ENCODE results near the gene LRRC32. TPM values are rescaled to one million over a fixed set of nuclear protein-coding genes. Genes with fewer than 3 reads are reported as not detected.

LRRC32 gene
- polyA plus RNA-seq, 2 of the 4 experiments (the other 2 are of a cell fraction) = 0.25 to 0.62 TPM

DNA sequence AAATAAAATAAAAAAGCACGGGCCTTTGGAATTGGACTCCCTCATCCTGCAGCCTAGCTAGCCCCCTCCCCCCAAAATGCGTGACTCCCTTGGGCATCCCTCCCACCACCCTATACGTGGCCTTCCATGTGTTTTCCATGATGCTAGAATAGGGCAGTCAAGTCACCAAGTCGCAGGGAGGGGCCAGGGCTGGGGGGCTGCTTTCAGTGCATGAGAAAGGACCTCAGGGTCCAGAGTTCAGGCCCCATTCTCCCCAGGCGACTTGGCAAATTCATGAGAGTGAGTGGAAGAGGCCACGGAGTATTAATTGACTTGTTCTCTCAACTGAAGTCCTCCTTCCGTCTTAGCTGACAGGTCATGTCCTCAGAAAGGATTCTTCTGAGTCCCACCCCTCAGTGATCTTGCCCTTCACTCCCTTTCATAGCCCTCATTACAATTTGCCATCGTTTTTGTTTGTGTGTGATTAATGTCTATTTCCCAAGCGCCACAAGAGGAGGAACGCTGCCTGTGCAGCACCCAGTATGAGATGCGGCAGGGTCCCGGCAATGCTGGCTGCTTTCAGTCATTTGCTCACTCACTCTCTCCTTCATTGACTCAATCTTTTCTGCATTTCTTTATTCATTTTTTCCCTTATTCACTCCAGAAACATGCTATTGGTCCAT is 17.4 kb downstream of the LRRC32 start (continued):
- TF ChIP-seq EHF (CRISPR knock-in tag; IDR thresholded peaks at IDR 0.05) = no peak

DNA sequence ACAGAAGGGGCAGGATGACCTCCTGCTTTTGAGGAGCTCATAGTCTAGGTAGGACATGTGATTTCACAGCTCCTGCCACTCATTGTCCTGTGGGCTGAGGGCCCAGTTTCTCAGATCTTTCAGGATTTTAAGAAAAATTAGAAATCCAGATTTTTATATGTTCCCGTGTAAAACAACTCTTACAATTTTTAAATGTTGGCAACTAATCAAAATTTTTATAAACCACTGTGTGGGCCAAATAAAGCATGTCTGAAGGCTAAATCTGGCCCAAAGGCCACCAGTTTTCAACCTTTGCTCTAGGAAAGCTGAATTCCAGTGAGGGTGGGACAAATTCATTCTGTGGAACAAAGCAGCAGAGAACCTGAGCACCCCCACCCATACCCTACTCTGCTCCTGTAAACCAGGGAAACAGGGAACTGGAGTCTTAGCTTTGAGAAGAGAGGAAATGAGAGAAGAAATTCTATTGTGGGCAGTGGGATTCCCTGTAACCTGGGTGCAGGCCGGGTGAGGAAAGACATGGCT is 20.6 kb downstream of the LRRC32 start:
- WGBS (ENCODE audit: missing lambda C conversion rate) = 43% methylated on average over 2 of the region's 2 CpGs
- Histone ChIP-seq H3K27ac (no peak overlapping the region), H3K4me2 (no peak overlapping the region), H3K4me3 (no peak overlapping the region), H3K4me1 (no peaks in the 10 kb centered on the region), H3K9me3 (peaks cover 21% of the 10 kb centered on the region)
- FAIRE-seq (no peak), DNase-seq (ENCODE audit: low read depth in 1 of 2, low spot score in 1 of 2) (no peak), ATAC-seq (no peak)
- ChIA-PET CTCF (interaction anchor here (1.3 kb wide), 1 partner anchor 31 kb away, joined by 3 read pairs; no protein-coding TSS in a partner anchor), POLR2A (no interaction called here)
- TF ChIP-seq RCOR1 (IDR thresholded peaks at IDR 0.05; ENCODE audit: low read depth, low read length) (no peak), CBX8 (IDR thresholded peaks at IDR 0.05) (0 out of 2 replicates have a peak, but pooled peaks have one; percentile 43)

DNA sequence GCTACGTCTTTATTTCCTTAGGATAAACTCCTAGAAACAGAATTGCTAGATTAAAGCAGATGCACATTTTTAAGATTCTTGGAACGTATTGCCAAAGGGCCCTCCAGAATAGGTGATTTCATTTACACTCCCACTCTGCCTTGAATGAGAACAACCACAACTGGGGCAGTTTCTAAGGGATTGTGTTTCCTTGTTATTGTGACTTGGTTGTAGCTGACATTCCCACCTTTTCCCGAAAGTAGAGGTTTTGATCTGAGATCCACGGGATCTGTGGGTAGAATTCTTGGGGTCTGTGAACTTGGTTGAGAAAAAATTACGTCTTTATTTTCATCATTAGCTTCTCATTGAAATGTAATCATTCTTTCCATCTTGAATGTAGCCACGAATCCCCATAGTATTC is 21.5 kb downstream of the LRRC32 start:
- ChIA-PET CTCF (interaction anchor here (1.3 kb wide), 1 partner anchor 31 kb away, joined by 3 read pairs; no protein-coding TSS in a partner anchor), POLR2A (no interaction called here)
- DNase-seq (ENCODE audit: low read depth in 1 of 2, low spot score in 1 of 2) = no peak
- no peak overlapping the region for H3K4me3 ChIP-seq
- TF ChIP-seq KDM1A (IDR thresholded peaks at IDR 0.05; ENCODE audit: low read depth) (no peak), CHD2 (IDR thresholded peaks at IDR 0.05; ENCODE audit: low read length, partially characterized antibody) (no peak), CBX2 (IDR thresholded peaks at IDR 0.05; ENCODE audit: borderline replicate concordance, low read depth) (no peak), MYC (IDR thresholded peaks at IDR 0.05; ENCODE audit: borderline replicate concordance, low read length) (no peak), ZSCAN20 (CRISPR knock-in tag; IDR thresholded peaks at IDR 0.05) (no peak), TFCP2L1 (CRISPR knock-in tag; IDR thresholded peaks at IDR 0.05) (no peak), CBX8 (IDR thresholded peaks at IDR 0.05) (no peak)
- TF ChIP-seq, protein P1, sequence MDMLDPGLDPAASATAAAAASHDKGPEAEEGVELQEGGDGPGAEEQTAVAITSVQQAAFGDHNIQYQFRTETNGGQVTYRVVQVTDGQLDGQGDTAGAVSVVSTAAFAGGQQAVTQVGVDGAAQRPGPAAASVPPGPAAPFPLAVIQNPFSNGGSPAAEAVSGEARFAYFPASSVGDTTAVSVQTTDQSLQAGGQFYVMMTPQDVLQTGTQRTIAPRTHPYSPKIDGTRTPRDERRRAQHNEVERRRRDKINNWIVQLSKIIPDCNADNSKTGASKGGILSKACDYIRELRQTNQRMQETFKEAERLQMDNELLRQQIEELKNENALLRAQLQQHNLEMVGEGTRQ (IDR thresholded peaks at IDR 0.05) = no peak
- TF ChIP-seq, protein P2, sequence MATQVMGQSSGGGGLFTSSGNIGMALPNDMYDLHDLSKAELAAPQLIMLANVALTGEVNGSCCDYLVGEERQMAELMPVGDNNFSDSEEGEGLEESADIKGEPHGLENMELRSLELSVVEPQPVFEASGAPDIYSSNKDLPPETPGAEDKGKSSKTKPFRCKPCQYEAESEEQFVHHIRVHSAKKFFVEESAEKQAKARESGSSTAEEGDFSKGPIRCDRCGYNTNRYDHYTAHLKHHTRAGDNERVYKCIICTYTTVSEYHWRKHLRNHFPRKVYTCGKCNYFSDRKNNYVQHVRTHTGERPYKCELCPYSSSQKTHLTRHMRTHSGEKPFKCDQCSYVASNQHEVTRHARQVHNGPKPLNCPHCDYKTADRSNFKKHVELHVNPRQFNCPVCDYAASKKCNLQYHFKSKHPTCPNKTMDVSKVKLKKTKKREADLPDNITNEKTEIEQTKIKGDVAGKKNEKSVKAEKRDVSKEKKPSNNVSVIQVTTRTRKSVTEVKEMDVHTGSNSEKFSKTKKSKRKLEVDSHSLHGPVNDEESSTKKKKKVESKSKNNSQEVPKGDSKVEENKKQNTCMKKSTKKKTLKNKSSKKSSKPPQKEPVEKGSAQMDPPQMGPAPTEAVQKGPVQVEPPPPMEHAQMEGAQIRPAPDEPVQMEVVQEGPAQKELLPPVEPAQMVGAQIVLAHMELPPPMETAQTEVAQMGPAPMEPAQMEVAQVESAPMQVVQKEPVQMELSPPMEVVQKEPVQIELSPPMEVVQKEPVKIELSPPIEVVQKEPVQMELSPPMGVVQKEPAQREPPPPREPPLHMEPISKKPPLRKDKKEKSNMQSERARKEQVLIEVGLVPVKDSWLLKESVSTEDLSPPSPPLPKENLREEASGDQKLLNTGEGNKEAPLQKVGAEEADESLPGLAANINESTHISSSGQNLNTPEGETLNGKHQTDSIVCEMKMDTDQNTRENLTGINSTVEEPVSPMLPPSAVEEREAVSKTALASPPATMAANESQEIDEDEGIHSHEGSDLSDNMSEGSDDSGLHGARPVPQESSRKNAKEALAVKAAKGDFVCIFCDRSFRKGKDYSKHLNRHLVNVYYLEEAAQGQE (IDR thresholded peaks at IDR 0.05) = no peak
- 10% methylated on average over 6 of the region's 6 CpGs for WGBS (ENCODE audit: missing lambda C conversion rate)
- H3K4me1 ChIP-seq = no peaks in the 10 kb centered on the region
- no peak overlapping the region for H3K27ac ChIP-seq
- no peak for ATAC-seq
- no peak overlapping the region for H3K4me2 ChIP-seq
- H3K9me3 ChIP-seq = peaks cover 21% of the 10 kb centered on the region
- no peak for FAIRE-seq

DNA sequence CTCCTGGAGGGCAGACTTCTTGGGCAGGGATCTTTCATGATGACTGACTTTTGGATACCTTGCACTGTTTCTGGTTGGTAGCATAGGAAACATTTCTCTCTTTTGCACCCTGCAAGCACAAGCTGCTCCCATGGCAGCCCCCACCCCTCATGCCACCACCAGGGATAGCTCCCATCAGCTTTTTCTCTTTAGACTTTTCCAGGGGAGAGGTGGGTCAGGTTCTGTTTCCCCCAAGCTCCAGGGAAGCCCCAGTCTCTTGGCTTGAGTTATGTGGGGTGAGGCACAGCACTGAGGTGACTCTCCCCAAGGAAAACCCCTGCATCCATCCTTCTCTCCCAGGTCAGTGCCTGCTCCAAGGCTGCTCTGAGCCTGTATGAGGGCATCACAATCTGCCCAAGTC is 22.5 kb downstream of the LRRC32 start:
- POLR2A ChIA-PET = no interaction called here

More for the DNA sequence above, 22.5 kb downstream of the LRRC32 start:
- CTCF ChIA-PET = no interaction called here
- ATAC-seq (no peak; a peak in 1 of 6 replicates), DNase-seq (ENCODE audit: low read depth in 1 of 2, low spot score in 1 of 2) (no peak), FAIRE-seq (no peak)
- Histone ChIP-seq H3K4me2 (no peak overlapping the region), H3K27ac (no peak overlapping the region), H3K9me3 (peaks cover 21% of the 10 kb centered on the region), H3K4me1 (no peaks in the 10 kb centered on the region), H3K4me3 (no peak overlapping the region)
- TF ChIP-seq, protein P3, sequence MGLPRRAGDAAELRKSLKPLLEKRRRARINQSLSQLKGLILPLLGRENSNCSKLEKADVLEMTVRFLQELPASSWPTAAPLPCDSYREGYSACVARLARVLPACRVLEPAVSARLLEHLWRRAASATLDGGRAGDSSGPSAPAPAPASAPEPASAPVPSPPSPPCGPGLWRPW (IDR thresholded peaks at IDR 0.05) = no peak
- TF ChIP-seq NR3C1 (IDR thresholded peaks at IDR 0.05) (no peak), HDAC2 (IDR thresholded peaks at IDR 0.05) (no peak), ZSCAN20 (CRISPR knock-in tag; IDR thresholded peaks at IDR 0.05) (no peak), HOXA7 (CRISPR knock-in tag; IDR thresholded peaks at IDR 0.05) (no peak), KDM5A (IDR thresholded peaks at IDR 0.05) (no peak), EHF (CRISPR knock-in tag; IDR thresholded peaks at IDR 0.05) (no peak), JUN (IDR thresholded peaks at IDR 0.05) (no peak), CHD2 (IDR thresholded peaks at IDR 0.05; ENCODE audit: low read length, partially characterized antibody) (no peak), CHD4 (IDR thresholded peaks at IDR 0.05; ENCODE audit: borderline replicate concordance) (no peak), BHLHE40 (IDR thresholded peaks at IDR 0.05; ENCODE audit: low read depth, low read length) (no peak), RFX5 (IDR thresholded peaks at IDR 0.05) (no peak)
- TF ChIP-seq, protein P4, sequence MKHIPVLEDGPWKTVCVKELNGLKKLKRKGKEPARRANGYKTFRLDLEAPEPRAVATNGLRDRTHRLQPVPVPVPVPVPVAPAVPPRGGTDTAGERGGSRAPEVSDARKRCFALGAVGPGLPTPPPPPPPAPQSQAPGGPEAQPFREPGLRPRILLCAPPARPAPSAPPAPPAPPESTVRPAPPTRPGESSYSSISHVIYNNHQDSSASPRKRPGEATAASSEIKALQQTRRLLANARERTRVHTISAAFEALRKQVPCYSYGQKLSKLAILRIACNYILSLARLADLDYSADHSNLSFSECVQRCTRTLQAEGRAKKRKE (CRISPR knock-in tag; IDR thresholded peaks at IDR 0.05; ENCODE audit: low read depth) = no peak

Data from A549 (cell line).